GM19372 (cell line): Measurements from ENCODE around the gene PRR7.
"Not testable (repeated sequence)": the region's sequence is repeated elsewhere in the genome, so short reads cannot be mapped to it uniquely, and the experiment has no call there.

Source experiments
- ATAC-seq: cut with Tn5 transposase; IDR thresholded peaks from one replicate; pipeline ENCODE4 v1.9.1; 2021; ENCODE audit warnings: mild to moderate bottlenecking, low read depth, moderate library complexity; ENCODE audit not compliant: unreplicated experiment

The PRR7 gene

GRCh38 chr5:177478711-177479646 lies 32.4 kb downstream of the PRR7 start:
- ATAC-seq, result no peak

- ATAC-seq, result no peak
Observed at GRCh38 chr5:177479774-177480173, 33.2 kb downstream of the PRR7 start.

- no peak for ATAC-seq
Observed at GRCh38 chr5:177482359-177482795, 35.8 kb downstream of the PRR7 start.

- no peak for ATAC-seq
Observed at GRCh38 chr5:177483042-177483441, 36.4 kb downstream of the PRR7 start.

GRCh38 chr5:177483994-177484901 lies 37.6 kb downstream of the PRR7 start:
- ATAC-seq, result no peak

GRCh38 chr5:177484902-177485549 lies 38.4 kb downstream of the PRR7 start:
- ATAC-seq, result no peak

GRCh38 chr5:177485753-177486152 lies 39.1 kb downstream of the PRR7 start:
- ATAC-seq, result not testable (repeated sequence)

- no peak for ATAC-seq
Observed at GRCh38 chr5:177486256-177486655, 39.6 kb downstream of the PRR7 start.

- no peak for ATAC-seq
Observed at GRCh38 chr5:177487144-177487543, 40.5 kb downstream of the PRR7 start.

- no peak for ATAC-seq
Observed at GRCh38 chr5:177487975-177488374, 41.4 kb downstream of the PRR7 start.

GRCh38 chr5:177489119-177489716 lies 42.6 kb downstream of the PRR7 start:
- no peak for ATAC-seq

GRCh38 chr5:177490311-177490991 lies 43.8 kb downstream of the PRR7 start:
- ATAC-seq, result no peak

GRCh38 chr5:177490992-177491391 lies 44.4 kb downstream of the PRR7 start:
- ATAC-seq, result no peak

- no peak for ATAC-seq
Observed at GRCh38 chr5:177491429-177491945, 44.9 kb downstream of the PRR7 start.

- ATAC-seq, result no peak
Observed at GRCh38 chr5:177491983-177492746, 45.6 kb downstream of the PRR7 start.

GRCh38 chr5:177492841-177493240 lies 46.2 kb downstream of the PRR7 start:
- ATAC-seq, result no peak

- no peak for ATAC-seq
Observed at GRCh38 chr5:177493795-177494345, 47.3 kb downstream of the PRR7 start.
